ENCODE measurements around the gene DOC2A.

DNA sequence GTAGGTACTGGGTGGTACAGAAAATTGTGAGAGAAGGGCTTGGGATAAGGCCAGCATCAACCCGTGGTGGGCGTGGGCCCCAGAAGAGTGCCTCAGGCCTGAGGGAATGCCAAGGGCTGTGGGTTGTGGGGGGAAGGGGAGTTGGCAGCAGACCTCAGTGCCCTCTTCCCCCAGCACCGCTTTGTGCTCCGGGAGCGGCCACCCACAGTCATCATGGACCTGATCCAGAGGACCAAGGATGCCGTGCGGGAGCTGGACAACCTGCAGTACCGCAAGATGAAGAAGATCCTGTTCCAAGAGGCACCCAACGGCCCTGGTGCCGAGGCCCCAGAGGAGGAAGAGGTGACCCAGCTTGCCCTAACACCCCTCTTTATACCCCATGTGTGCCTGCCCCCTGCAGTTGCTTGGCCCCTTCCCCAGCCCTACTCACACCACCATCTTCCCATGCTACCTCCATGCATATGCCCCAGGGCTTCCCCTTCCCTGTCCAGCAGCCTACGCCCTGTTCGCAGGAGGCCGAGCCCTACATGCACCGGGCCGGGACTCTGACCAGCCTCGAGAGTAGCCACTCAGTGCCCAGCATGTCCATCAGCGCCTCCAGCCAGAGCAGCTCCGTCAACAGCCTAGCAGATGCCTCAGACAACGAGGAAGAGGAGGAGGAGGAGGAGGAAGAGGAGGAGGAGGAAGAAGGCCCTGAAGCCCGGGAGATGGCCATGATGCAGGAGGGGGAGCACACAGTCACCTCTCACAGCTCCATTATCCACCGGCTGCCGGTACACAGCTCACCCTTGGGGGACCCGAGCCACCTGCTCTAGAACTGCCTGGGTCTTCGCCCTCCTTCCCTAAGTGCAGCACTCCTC lies 28.0 kb downstream of the DOC2A start:
- TF ChIP-seq, protein P1, sequence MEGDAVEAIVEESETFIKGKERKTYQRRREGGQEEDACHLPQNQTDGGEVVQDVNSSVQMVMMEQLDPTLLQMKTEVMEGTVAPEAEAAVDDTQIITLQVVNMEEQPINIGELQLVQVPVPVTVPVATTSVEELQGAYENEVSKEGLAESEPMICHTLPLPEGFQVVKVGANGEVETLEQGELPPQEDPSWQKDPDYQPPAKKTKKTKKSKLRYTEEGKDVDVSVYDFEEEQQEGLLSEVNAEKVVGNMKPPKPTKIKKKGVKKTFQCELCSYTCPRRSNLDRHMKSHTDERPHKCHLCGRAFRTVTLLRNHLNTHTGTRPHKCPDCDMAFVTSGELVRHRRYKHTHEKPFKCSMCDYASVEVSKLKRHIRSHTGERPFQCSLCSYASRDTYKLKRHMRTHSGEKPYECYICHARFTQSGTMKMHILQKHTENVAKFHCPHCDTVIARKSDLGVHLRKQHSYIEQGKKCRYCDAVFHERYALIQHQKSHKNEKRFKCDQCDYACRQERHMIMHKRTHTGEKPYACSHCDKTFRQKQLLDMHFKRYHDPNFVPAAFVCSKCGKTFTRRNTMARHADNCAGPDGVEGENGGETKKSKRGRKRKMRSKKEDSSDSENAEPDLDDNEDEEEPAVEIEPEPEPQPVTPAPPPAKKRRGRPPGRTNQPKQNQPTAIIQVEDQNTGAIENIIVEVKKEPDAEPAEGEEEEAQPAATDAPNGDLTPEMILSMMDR (IDR thresholded peaks at IDR 0.05), result no peak
- TF ChIP-seq EZH2 (IDR thresholded peaks at IDR 0.05; ENCODE audit: borderline replicate concordance, insufficient read depth, low read depth, low read length, poor library complexity, severe bottlenecking), result no peak

Data from B cell (primary cell).